ENCODE results near the gene BTBD9. TPM values are rescaled to one million over a fixed set of nuclear protein-coding genes. Genes with fewer than 3 reads are reported as not detected.

Gene BTBD9
- total RNA-seq, 1 experiment from 2014 or later, result 10.8 TPM

- no peaks in the 10 kb centered on the region for H3K79me2 ChIP-seq (ENCODE audit: low read depth)
- H3K9me3 ChIP-seq (ENCODE audit: insufficient read depth, low read depth), result no peaks in the 10 kb centered on the region
- no peaks in the 10 kb centered on the region for H3K9me2 ChIP-seq (ENCODE audit: insufficient read depth)
- no peaks in the 10 kb centered on the region for H3K4me1 ChIP-seq (replicated peaks; ENCODE audit: insufficient read depth)
- ChIA-PET CTCF (no interaction called here), POLR2A (ENCODE audit: unreplicated experiment) (interaction anchor here (0.5 kb wide), 1 partner anchor 23 kb away, joined by 3 read pairs; no protein-coding TSS in a partner anchor)
- TF ChIP-seq EZH2 (IDR thresholded peaks at IDR 0.05; ENCODE audit: low read depth) (no peak), CTCF (conservative IDR thresholded peaks at IDR 0.05) (no peak)
- BruUV-seq (replicated peaks), result no TSS peak
- H3K36me3 ChIP-seq (ENCODE audit: low read depth), result no peaks in the 10 kb centered on the region
- H3K27me3 ChIP-seq (ENCODE audit: insufficient read depth, low read depth), result no peaks in the 10 kb centered on the region
- H3K4me2 ChIP-seq, result no peak overlapping the region
- no peak overlapping the region for H3K27ac ChIP-seq
- no peak overlapping the region for H2AFZ ChIP-seq
- no peaks in the 10 kb centered on the region for H3F3A ChIP-seq (ENCODE audit: insufficient read depth, low read depth)
- intact Hi-C loops (cut with micrococcal nuclease; ENCODE audit: unreplicated experiment), result no loop called here
- H3K4me3 ChIP-seq, result no peak overlapping the region
- DNase-seq, result no peak
- H4K20me1 ChIP-seq (ENCODE audit: insufficient read depth), result no peaks in the 10 kb centered on the region
Observed at GRCh38 chr6:38459291-38459690, 180.4 kb downstream of the BTBD9 start.

GRCh38 chr6:38453861-38454260, 185.9 kb downstream of the BTBD9 start:
- POLR2A ChIA-PET (ENCODE audit: unreplicated experiment), result no interaction called here
- H3K9me3 ChIP-seq (ENCODE audit: insufficient read depth, low read depth), result no peaks in the 10 kb centered on the region
- H3K27ac ChIP-seq, result no peak overlapping the region
- DNase-seq, result no peak
- CTCF ChIA-PET, result no interaction called here
- no peaks in the 10 kb centered on the region for H3K36me3 ChIP-seq (ENCODE audit: low read depth)
- H3K27me3 ChIP-seq (ENCODE audit: insufficient read depth, low read depth), result no peaks in the 10 kb centered on the region
- H2AFZ ChIP-seq, result no peak overlapping the region
- TF ChIP-seq CTCF (conservative IDR thresholded peaks at IDR 0.05) (no peak), EZH2 (IDR thresholded peaks at IDR 0.05; ENCODE audit: low read depth) (no peak)
- H4K20me1 ChIP-seq (ENCODE audit: insufficient read depth), result no peaks in the 10 kb centered on the region; the same call in 1 of the 2 replicates
- no peaks in the 10 kb centered on the region for H3F3A ChIP-seq (ENCODE audit: insufficient read depth, low read depth)
- no peaks in the 10 kb centered on the region for H3K79me2 ChIP-seq (ENCODE audit: low read depth)
- H3K4me1 ChIP-seq (replicated peaks; ENCODE audit: insufficient read depth), result no peaks in the 10 kb centered on the region
- H3K4me2 ChIP-seq, result no peak overlapping the region
- no peaks in the 10 kb centered on the region for H3K9me2 ChIP-seq (ENCODE audit: insufficient read depth)
- no peak overlapping the region for H3K4me3 ChIP-seq
- BruUV-seq (replicated peaks), result no TSS peak
- intact Hi-C loops (cut with micrococcal nuclease; ENCODE audit: unreplicated experiment), result no loop called here

- H3K4me1 ChIP-seq (replicated peaks; ENCODE audit: insufficient read depth), result no peaks in the 10 kb centered on the region
- TF ChIP-seq EZH2 (IDR thresholded peaks at IDR 0.05; ENCODE audit: low read depth) (no peak), CTCF (conservative IDR thresholded peaks at IDR 0.05) (no peak)
- no peaks in the 10 kb centered on the region; the same call in 1 of the 2 replicates for H4K20me1 ChIP-seq (ENCODE audit: insufficient read depth)
- no peaks in the 10 kb centered on the region for H3K79me2 ChIP-seq (ENCODE audit: low read depth)
- no peak overlapping the region for H3K4me2 ChIP-seq
- intact Hi-C loops (cut with micrococcal nuclease; ENCODE audit: unreplicated experiment), result no loop called here
- BruUV-seq (replicated peaks), result no TSS peak
- H3F3A ChIP-seq (ENCODE audit: insufficient read depth, low read depth), result no peaks in the 10 kb centered on the region
- ChIA-PET CTCF (no interaction called here), POLR2A (ENCODE audit: unreplicated experiment) (no interaction called here)
- H3K4me3 ChIP-seq, result no peak overlapping the region
- H3K27me3 ChIP-seq (ENCODE audit: insufficient read depth, low read depth), result no peaks in the 10 kb centered on the region
- no peaks in the 10 kb centered on the region for H3K9me3 ChIP-seq (ENCODE audit: insufficient read depth, low read depth)
- no peak overlapping the region for H2AFZ ChIP-seq
- no peaks in the 10 kb centered on the region for H3K36me3 ChIP-seq (ENCODE audit: low read depth)
- H3K9me2 ChIP-seq (ENCODE audit: insufficient read depth), result no peaks in the 10 kb centered on the region
- H3K27ac ChIP-seq, result no peak overlapping the region
- DNase-seq, result no peak
Observed at GRCh38 chr6:38452816-38453660, 186.7 kb downstream of the BTBD9 start.

All from PC-9 (cell line).